Esophagus muscularis mucosa (tissue), 4 donors: Measurements from ENCODE around the gene IL12RB1. TPM values are rescaled to one million over a fixed set of nuclear protein-coding genes. Genes with fewer than 3 reads are reported as not detected.

Experiments
- DNase-seq: peaks from one replicate; pipeline ENCODE4 v3.0.0-alpha.2; 2017; ENCODE audit errors: extremely low spot score
- H3K27ac ChIP-seq, 4 donors: fragments of 200-600 bp; sonication (generic); replicated peaks in 1 of 4; 1 replicate in 3 of 4; 2 replicates in 1 of 4; pipeline ENCODE4 v1.5.1; 2016 to 2019; ENCODE audit warnings: mild to moderate bottlenecking in 1 of 4
- H3K27me3 ChIP-seq, 4 donors: fragments of 200-600 bp; sonication (generic); one replicate each; pipeline versions ENCODE4 v1.5.1 to v1.6.0; 2016 to 2019
- H3K36me3 ChIP-seq, 4 donors: fragments of 200-600 bp; sonication (generic); one replicate each; pipeline ENCODE4 v1.5.1; 2016 to 2019
- H3K4me1 ChIP-seq, 4 donors: fragments of 200-600 bp; sonication (generic); one replicate each; pipeline ENCODE4 v1.5.1; 2016 to 2019
- H3K4me3 ChIP-seq, 4 donors: fragments of 200-600 bp; sonication (generic); 1 replicate in 2 of 4; 2 replicates in 2 of 4; pipeline ENCODE4 v1.5.1; 2016 to 2019; ENCODE audit warnings: mild to moderate bottlenecking in 4 of 4, moderate library complexity in 1 of 4
- H3K9me3 ChIP-seq, 4 donors: fragments of 200-600 bp; sonication (generic); 1 replicate in 3 of 4; 2 replicates in 1 of 4; pipeline ENCODE4 v1.5.1; 2016 to 2019
- CTCF ChIP-seq, 3 experiments: fragments of 200-600 bp in 2 of 3; fragments of 450-650 bp in 1 of 3; sonication (generic) in 2 of 3; IDR thresholded peaks; one replicate each; pipeline ENCODE4 v1.5.1; 2017 to 2019; ENCODE audit warnings: antibody characterized with exemption in 3 of 3, mild to moderate bottlenecking in 2 of 3, moderate library complexity in 1 of 3
- EP300 ChIP-seq: sonication (generic); formaldehyde crosslinking; IDR thresholded peaks from one replicate; pipeline ENCODE4 v1.6.1; 2017; ENCODE audit warnings: antibody characterized with exemption
- POLR2A ChIP-seq: fragments of 450-650 bp; IDR thresholded peaks from one replicate; pipeline ENCODE4 v1.6.1; 2017; ENCODE audit warnings: antibody characterized with exemption, moderate library complexity, mild to moderate bottlenecking, low read depth
- POLR2AphosphoS5 ChIP-seq, 2 donors: sonication (generic); formaldehyde crosslinking; IDR thresholded peaks; one replicate each; pipeline ENCODE4 v1.6.1; 2017; ENCODE audit warnings: antibody characterized with exemption in 2 of 2
- WGBS: methylation state at CpG from one replicate; pipeline ENCODE4 v1.1.5; 2018; 5-methylcytosine and 5-hydroxymethylcytosine counted together
- intact Hi-C: fragments of 100-400 bp; cut with DNase I; formaldehyde crosslinking; loops from one replicate; pipeline ENCODE4 v1.15.1; 2023
- total RNA-seq, 4 donors: library from RNA; depleted of rRNA; stranded (reverse); fragments of >200 nt; gene quantifications; one replicate each; pipeline versions ENCODE4 v1.1.0 to v1.2.1, GENCODE V29; 2016

Gene IL12RB1
- total RNA-seq, 4 donors from 2014 or later: 0.42 to 2.0 (median 0.83) TPM

- intact Hi-C loops: loop anchor here (10.0 kb wide), 1 partner anchor 117 kb away; no protein-coding TSS in a partner anchor
- Histone ChIP-seq H3K9me3 (no peaks in the 10 kb centered on the region), H3K27me3 (peaks cover 0 to 17% (median 0%) of the 10 kb centered on the region in 4 donors), H3K36me3 (no peaks in the 10 kb centered on the region), H3K4me3 (no peak overlapping the region), H3K27ac (no peak overlapping the region), H3K4me1 (peaks cover 14 to 17% (median 16%) of the 10 kb centered on the region in 4 donors)
- DNase-seq: no peak
- TF ChIP-seq POLR2A: no peak
- TF ChIP-seq POLR2AphosphoS5 (IDR thresholded peaks at IDR 0.05): no peak
- TF ChIP-seq EP300: no peak
- no peak for TF ChIP-seq CTCF (IDR thresholded peaks at IDR 0.05)
- 54% methylated on average over 8 of the region's 8 CpGs for WGBS
These were observed 24.7 kb downstream of the IL12RB1 start for GRCh38 chr19:18062028-18062427.

- Histone ChIP-seq H3K36me3 (no peaks in the 10 kb centered on the region), H3K9me3 (no peaks in the 10 kb centered on the region), H3K4me3 (no peak overlapping the region), H3K27me3 (peaks cover 0 to 15% (median 0%) of the 10 kb centered on the region in 4 donors), H3K27ac (no peak overlapping the region), H3K4me1 (peaks cover 14 to 17% (median 16%) of the 10 kb centered on the region in 4 donors)
- 80% methylated on average over 6 of the region's 6 CpGs for WGBS
- intact Hi-C loops: loop anchor here (10.0 kb wide), 1 partner anchor 116 kb away; no protein-coding TSS in a partner anchor
- TF ChIP-seq CTCF (IDR thresholded peaks at IDR 0.05) (no peak), EP300 (no peak), POLR2A (no peak), POLR2AphosphoS5 (IDR thresholded peaks at IDR 0.05) (no peak)
- no peak for DNase-seq
These were observed 26.3 kb downstream of the IL12RB1 start for GRCh38 chr19:18060472-18060871.

GRCh38 chr19:18059902-18060301 is 26.8 kb downstream of the IL12RB1 start:
- no peak for TF ChIP-seq CTCF (IDR thresholded peaks at IDR 0.05)
- no peak for TF ChIP-seq EP300
- no peak for TF ChIP-seq POLR2A
- H3K9me3 ChIP-seq: no peaks in the 10 kb centered on the region
- H3K4me1 ChIP-seq: peaks cover 14 to 17% (median 16%) of the 10 kb centered on the region in 4 donors
- 82% methylated on average over 2 of the region's 5 CpGs for WGBS
- peaks cover 0 to 12% (median 0%) of the 10 kb centered on the region in 4 donors for H3K27me3 ChIP-seq
- H3K4me3 ChIP-seq: no peak overlapping the region
- no peak overlapping the region for H3K27ac ChIP-seq
- DNase-seq: no peak
- no peaks in the 10 kb centered on the region for H3K36me3 ChIP-seq
- intact Hi-C loops: loop anchor here (10.0 kb wide), 1 partner anchor 115 kb away; no protein-coding TSS in a partner anchor

GRCh38 chr19:18059297-18059696 is 27.4 kb downstream of the IL12RB1 start:
- intact Hi-C loops: no loop called here
- H3K27ac ChIP-seq: no peak overlapping the region
- TF ChIP-seq POLR2A (no peak), CTCF (IDR thresholded peaks at IDR 0.05) (no peak), POLR2AphosphoS5 (IDR thresholded peaks at IDR 0.05) (no peak), EP300 (no peak)
- H3K4me3 ChIP-seq: no peak overlapping the region
- peaks cover 14 to 17% (median 17%) of the 10 kb centered on the region in 4 donors for H3K4me1 ChIP-seq
- no peaks in the 10 kb centered on the region for H3K36me3 ChIP-seq
- H3K27me3 ChIP-seq: peaks cover 0 to 12% (median 0%) of the 10 kb centered on the region in 4 donors
- DNase-seq: no peak
- WGBS: 71% methylated on average over 7 of the region's 8 CpGs
- no peaks in the 10 kb centered on the region for H3K9me3 ChIP-seq
